IPS-18a (cell line): Measurements from ENCODE around the gene RASSF5.
"Not testable (repeated sequence)": the region's sequence is repeated elsewhere in the genome, so short reads cannot be mapped to it uniquely, and the experiment has no call there.

Experiments used
- H3K27ac ChIP-seq: one replicate; pipeline ENCODE4 v1.5.1; 2013; ENCODE audit warnings: low read length
- H3K27me3 ChIP-seq: one replicate; pipeline ENCODE4 v1.6.1; 2013; ENCODE audit warnings: mild to moderate bottlenecking, low read length; ENCODE audit not compliant: control insufficient read depth, insufficient read depth
- H3K36me3 ChIP-seq: one replicate; pipeline ENCODE4 v1.6.1; 2013; ENCODE audit warnings: low read depth, low read length; ENCODE audit not compliant: control insufficient read depth
- H3K4me1 ChIP-seq: one replicate; pipeline ENCODE4 v1.6.1; 2013; ENCODE audit warnings: low read depth, low read length; ENCODE audit not compliant: control insufficient read depth
- H3K4me3 ChIP-seq: one replicate; pipeline ENCODE4 v1.5.1; 2013; ENCODE audit warnings: low read length
- H3K9ac ChIP-seq: one replicate; pipeline ENCODE4 v1.6.1; 2013; ENCODE audit warnings: mild to moderate bottlenecking, low read length, moderate library complexity
- H3K9me3 ChIP-seq: one replicate; pipeline ENCODE4 v1.6.1; 2013; ENCODE audit warnings: low read depth, low read length; ENCODE audit not compliant: control insufficient read depth

RASSF5 gene

DNA sequence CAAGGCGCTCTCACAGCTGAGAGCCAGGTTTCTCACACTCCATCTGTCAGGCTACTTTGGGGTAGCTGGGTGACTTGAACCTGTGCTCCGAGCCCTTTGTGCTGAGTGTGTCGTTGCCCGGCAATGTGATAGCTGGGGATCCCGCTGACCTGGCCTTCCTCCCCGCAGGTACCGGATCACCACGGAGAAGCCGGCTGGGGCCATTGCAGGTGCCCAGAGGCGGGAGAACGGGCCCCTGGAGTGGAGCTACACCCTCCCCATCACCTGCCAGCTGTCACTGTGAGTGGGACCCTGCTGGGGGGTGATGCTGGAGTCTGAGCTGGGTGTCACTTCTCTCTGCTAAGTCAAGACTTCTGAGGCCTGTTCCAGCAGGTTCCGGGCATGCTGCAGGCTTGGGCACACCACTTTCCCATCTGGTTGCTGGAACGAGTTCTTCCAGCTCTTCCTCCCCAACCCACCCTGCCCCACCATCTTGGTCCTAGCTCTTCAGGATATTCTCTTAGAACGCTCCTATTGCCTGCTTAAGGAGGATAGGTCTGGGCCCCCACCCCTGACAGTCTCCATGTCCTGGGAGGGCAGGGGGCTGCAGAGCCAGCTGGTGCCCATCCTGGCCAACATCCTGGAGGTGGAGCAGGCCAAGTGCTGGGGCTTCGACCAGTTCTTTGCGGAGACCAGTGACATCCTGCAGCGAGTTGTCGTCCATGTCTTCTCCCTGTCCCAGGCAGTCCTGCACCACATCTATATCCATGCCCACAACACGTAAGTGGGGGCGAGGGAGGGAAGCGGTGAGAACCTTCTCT, 29.6 kb upstream of the RASSF5 start:
- Histone ChIP-seq H3K36me3 (peaks cover 15% of the 10 kb centered on the region), H3K4me1 (peaks cover 3% of the 10 kb centered on the region)

GRCh38 chr1:206478746-206479145, 28.6 kb upstream of the RASSF5 start:
- H3K27ac ChIP-seq: no peak overlapping the region
- H3K9ac ChIP-seq: no peak overlapping the region
- peaks cover 15% of the 10 kb centered on the region for H3K36me3 ChIP-seq
- no peaks in the 10 kb centered on the region for H3K4me1 ChIP-seq
- H3K27me3 ChIP-seq: no peaks in the 10 kb centered on the region
- H3K9me3 ChIP-seq: no peaks in the 10 kb centered on the region
- no peak overlapping the region for H3K4me3 ChIP-seq

More for the DNA sequence above, 29.6 kb upstream of the RASSF5 start:
- Histone ChIP-seq H3K9ac (no peak overlapping the region), H3K4me3 (no peak overlapping the region), H3K27ac (no peak overlapping the region), H3K9me3 (no peaks in the 10 kb centered on the region), H3K27me3 (no peaks in the 10 kb centered on the region)

DNA sequence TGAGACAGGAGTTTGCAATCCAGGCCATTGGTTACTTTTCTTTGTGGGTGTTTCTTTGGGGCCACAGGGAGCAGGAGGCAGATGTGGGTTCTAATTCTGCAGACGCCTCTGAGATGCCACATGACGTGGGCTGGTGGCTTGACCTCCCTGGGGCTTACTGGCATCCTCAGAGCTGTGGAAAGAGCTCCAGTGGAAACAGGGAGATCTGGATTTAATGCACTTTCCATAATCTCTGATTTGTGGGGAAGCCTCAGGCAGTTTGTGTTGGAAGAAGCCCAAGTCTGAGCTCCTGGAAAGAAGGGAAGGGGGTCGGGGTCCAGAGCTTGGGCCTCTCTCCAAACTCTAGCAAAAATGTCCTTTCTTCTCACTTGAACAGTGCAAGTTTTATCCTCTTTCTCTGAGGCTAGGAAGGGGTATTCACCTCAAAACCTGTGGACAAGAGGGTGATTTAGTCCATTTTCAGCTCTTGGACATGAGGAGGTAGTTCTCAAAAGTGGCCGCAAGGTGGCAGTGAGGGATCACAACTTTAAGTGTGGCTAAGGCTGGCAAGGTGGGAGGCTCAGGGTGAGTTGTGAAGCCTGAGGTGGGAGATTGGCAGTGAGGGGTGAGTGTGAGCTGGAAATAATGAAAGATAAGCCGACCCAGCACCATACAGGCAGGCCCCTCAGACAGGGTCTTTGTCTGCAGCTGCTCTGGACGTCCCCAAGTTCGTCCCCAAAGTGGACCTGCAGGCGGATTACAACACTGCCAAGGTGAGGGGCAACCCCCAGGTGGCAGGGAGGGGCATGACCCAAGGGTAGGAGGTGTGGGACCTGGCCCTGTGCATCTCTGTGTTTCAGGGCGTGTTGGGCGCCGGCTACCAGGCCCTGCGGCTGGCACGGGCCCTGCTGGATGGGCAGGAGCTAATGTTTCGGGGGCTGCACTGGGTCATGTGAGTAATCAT, 27.9 kb upstream of the RASSF5 start:
- Histone ChIP-seq H3K9me3 (no peaks in the 10 kb centered on the region), H3K9ac (no peak overlapping the region), H3K27me3 (no peaks in the 10 kb centered on the region), H3K4me3 (no peak overlapping the region), H3K4me1 (no peaks in the 10 kb centered on the region), H3K36me3 (peaks cover 15% of the 10 kb centered on the region), H3K27ac (no peak overlapping the region)

- H3K4me3 ChIP-seq: no peak overlapping the region
- H3K36me3 ChIP-seq: peaks cover 15% of the 10 kb centered on the region
- H3K27me3 ChIP-seq: no peaks in the 10 kb centered on the region
- H3K9me3 ChIP-seq: no peaks in the 10 kb centered on the region
- H3K4me1 ChIP-seq: no peaks in the 10 kb centered on the region
- no peak overlapping the region for H3K27ac ChIP-seq
- no peak overlapping the region for H3K9ac ChIP-seq
These were observed 27.1 kb upstream of the RASSF5 start for GRCh38 chr1:206480211-206480610.

DNA sequence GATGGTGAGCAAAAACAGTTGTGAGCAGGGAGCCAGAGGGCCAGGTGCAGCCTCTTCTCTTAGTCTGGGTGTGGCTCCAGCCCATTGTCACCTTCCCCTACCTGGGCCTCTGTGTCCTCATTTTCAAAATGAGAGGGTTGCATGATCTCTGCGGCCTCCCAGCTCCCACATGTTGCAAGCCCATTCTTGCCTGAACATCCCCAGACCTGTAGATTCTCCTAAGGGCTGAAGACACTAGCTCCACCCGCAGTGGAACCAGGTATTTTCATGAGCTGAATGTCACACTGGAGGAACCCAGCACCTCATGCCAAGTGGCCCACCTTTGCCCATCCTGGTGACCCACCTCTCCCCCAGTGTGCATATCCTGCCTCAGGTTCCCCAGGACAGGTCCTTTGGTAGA, 24.7 kb upstream of the RASSF5 start:
- Histone ChIP-seq H3K27ac (no peak overlapping the region), H3K4me3 (no peak overlapping the region), H3K9ac (no peak overlapping the region), H3K36me3 (peaks cover 12% of the 10 kb centered on the region), H3K27me3 (no peaks in the 10 kb centered on the region), H3K4me1 (no peaks in the 10 kb centered on the region), H3K9me3 (no peaks in the 10 kb centered on the region)

- not testable (repeated sequence) for H3K36me3 ChIP-seq, H3K4me1 ChIP-seq, H3K27me3 ChIP-seq, H3K27ac ChIP-seq, H3K9ac ChIP-seq, H3K4me3 ChIP-seq, H3K9me3 ChIP-seq
These were observed 23.5 kb upstream of the RASSF5 start for GRCh38 chr1:206483864-206484263.

DNA sequence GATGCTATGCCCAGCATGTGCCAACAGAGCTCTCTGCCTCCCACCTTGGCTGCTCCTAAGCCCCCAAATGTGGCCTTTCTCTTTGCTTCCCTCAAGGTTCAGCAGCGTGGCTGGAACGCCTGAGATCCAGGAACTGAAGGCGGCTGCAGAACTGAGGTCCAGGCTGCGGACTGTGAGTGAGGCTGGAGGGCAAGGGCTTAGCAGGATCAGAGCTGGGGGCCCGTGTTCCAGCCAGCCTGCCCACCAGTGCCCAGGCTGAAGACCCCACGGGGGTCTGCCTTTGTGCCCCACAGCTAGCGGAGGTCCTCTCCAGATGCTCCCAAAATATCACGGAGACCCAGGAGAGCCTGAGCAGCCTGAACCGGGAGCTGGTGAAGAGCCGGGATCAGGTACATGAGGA, 22.4 kb upstream of the RASSF5 start:
- H3K9me3 ChIP-seq: no peaks in the 10 kb centered on the region
- no peak overlapping the region for H3K4me3 ChIP-seq
- no peak overlapping the region for H3K27ac ChIP-seq
- no peak overlapping the region for H3K9ac ChIP-seq
- no peaks in the 10 kb centered on the region for H3K27me3 ChIP-seq
- peaks cover 6% of the 10 kb centered on the region for H3K36me3 ChIP-seq
- H3K4me1 ChIP-seq: no peaks in the 10 kb centered on the region

- no peaks in the 10 kb centered on the region for H3K9me3 ChIP-seq
- peaks cover 11% of the 10 kb centered on the region for H3K36me3 ChIP-seq
- H3K4me1 ChIP-seq: no peaks in the 10 kb centered on the region
- no peaks in the 10 kb centered on the region for H3K27me3 ChIP-seq
- no peak overlapping the region for H3K9ac ChIP-seq
- H3K4me3 ChIP-seq: no peak overlapping the region
- H3K27ac ChIP-seq: no peak overlapping the region
These were observed 20.1 kb upstream of the RASSF5 start for GRCh38 chr1:206486995-206487788.

GRCh38 chr1:206487970-206488369, 19.4 kb upstream of the RASSF5 start:
- no peaks in the 10 kb centered on the region for H3K4me1 ChIP-seq
- no peak overlapping the region for H3K4me3 ChIP-seq
- peaks cover 12% of the 10 kb centered on the region for H3K36me3 ChIP-seq
- no peak overlapping the region for H3K27ac ChIP-seq
- no peak overlapping the region for H3K9ac ChIP-seq
- no peaks in the 10 kb centered on the region for H3K9me3 ChIP-seq
- no peaks in the 10 kb centered on the region for H3K27me3 ChIP-seq

GRCh38 chr1:206488466-206488865, 18.9 kb upstream of the RASSF5 start:
- H3K4me3 ChIP-seq: no peak overlapping the region
- H3K27me3 ChIP-seq: no peaks in the 10 kb centered on the region
- H3K9ac ChIP-seq: no peak overlapping the region
- H3K4me1 ChIP-seq: no peaks in the 10 kb centered on the region
- no peaks in the 10 kb centered on the region for H3K9me3 ChIP-seq
- no peak overlapping the region for H3K27ac ChIP-seq
- peaks cover 12% of the 10 kb centered on the region for H3K36me3 ChIP-seq
